ENCODE results near the gene RNF113B. TPM values are rescaled to one million over a fixed set of nuclear protein-coding genes. Genes with fewer than 3 reads are reported as not detected.

Gene RNF113B
- total and polyA plus RNA-seq, 4 experiments from 2014 or later = not detected

- Mint-ChIP-seq H3K4me1 (no peaks in the 10 kb centered on the region), H3K27ac (no peak overlapping the region), H3K36me3 (no peaks in the 10 kb centered on the region), H3K4me3 (no peak overlapping the region), H3K27me3 (peaks cover 5 to 12% of the 10 kb centered on the region in 2 donors), H3K9me3 (peaks cover 0 to 2% (median 0%) of the 10 kb centered on the region in 8 donors)
- H3K4me3 ChIP-seq (ENCODE audit: low read length in 2 of 2) = no peak overlapping the region
- H3K27me3 ChIP-seq (ENCODE audit: insufficient read depth, low read length) = no peaks in the 10 kb centered on the region
- POLR2A ChIA-PET (ENCODE audit: partially characterized antibody) = no interaction called here
- CTCF ChIA-PET (ENCODE audit: partially characterized antibody) = no interaction called here
- no peaks in the 10 kb centered on the region for H3K9me3 ChIP-seq (ENCODE audit: control insufficient read depth in 1 of 2, low read length in 2 of 2)
- intact Hi-C loops (cut with micrococcal nuclease) = no loop called here
- DNase-seq = no peak
- no peaks in the 10 kb centered on the region for H3K4me1 ChIP-seq (ENCODE audit: insufficient read depth, low read length)
- no peak overlapping the region for H3K27ac ChIP-seq (ENCODE audit: low read depth, low read length)
- H3K36me3 ChIP-seq (ENCODE audit: insufficient read depth, low read length) = no peaks in the 10 kb centered on the region
These were observed 19.5 kb downstream of the RNF113B start for GRCh38 chr13:98157609-98158008.

GRCh38 chr13:98157188-98157587, 19.9 kb downstream of the RNF113B start:
- no peak for DNase-seq
- Histone ChIP-seq H3K27me3 (ENCODE audit: insufficient read depth, low read length) (no peaks in the 10 kb centered on the region), H3K4me3 (ENCODE audit: low read length in 2 of 2) (no peak overlapping the region), H3K27ac (ENCODE audit: low read depth, low read length) (no peak overlapping the region), H3K9me3 (ENCODE audit: control insufficient read depth in 1 of 2, low read length in 2 of 2) (no peaks in the 10 kb centered on the region), H3K4me1 (ENCODE audit: insufficient read depth, low read length) (no peaks in the 10 kb centered on the region), H3K36me3 (ENCODE audit: insufficient read depth, low read length) (no peaks in the 10 kb centered on the region)
- H3K27me3 Mint-ChIP-seq = peaks cover 6 to 13% of the 10 kb centered on the region in 2 donors
- intact Hi-C loops (cut with micrococcal nuclease) = no loop called here
- CTCF ChIA-PET (ENCODE audit: partially characterized antibody) = no interaction called here
- no peaks in the 10 kb centered on the region for H3K9me3 Mint-ChIP-seq
- H3K4me3 Mint-ChIP-seq = no peak overlapping the region
- POLR2A ChIA-PET (ENCODE audit: partially characterized antibody) = no interaction called here
- H3K36me3 Mint-ChIP-seq = no peaks in the 10 kb centered on the region
- no peaks in the 10 kb centered on the region for H3K4me1 Mint-ChIP-seq
- H3K27ac Mint-ChIP-seq = no peak overlapping the region

- Histone ChIP-seq H3K27me3 (ENCODE audit: insufficient read depth, low read length) (no peaks in the 10 kb centered on the region), H3K4me1 (ENCODE audit: insufficient read depth, low read length) (no peaks in the 10 kb centered on the region), H3K27ac (ENCODE audit: low read depth, low read length) (no peak overlapping the region), H3K9me3 (ENCODE audit: control insufficient read depth in 1 of 2, low read length in 2 of 2) (no peaks in the 10 kb centered on the region), H3K36me3 (ENCODE audit: insufficient read depth, low read length) (no peaks in the 10 kb centered on the region), H3K4me3 (ENCODE audit: low read length in 2 of 2) (no peak overlapping the region)
- CTCF ChIA-PET (ENCODE audit: partially characterized antibody) = no interaction called here
- intact Hi-C loops (cut with micrococcal nuclease) = no loop called here
- no peak for DNase-seq
- Mint-ChIP-seq H3K27me3 (peaks cover 10 to 19% of the 10 kb centered on the region in 2 donors), H3K9me3 (no peaks in the 10 kb centered on the region), H3K27ac (no peak overlapping the region), H3K36me3 (no peaks in the 10 kb centered on the region), H3K4me1 (no peaks in the 10 kb centered on the region), H3K4me3 (no peak overlapping the region)
- POLR2A ChIA-PET (ENCODE audit: partially characterized antibody) = no interaction called here
These were observed 20.8 kb downstream of the RNF113B start for GRCh38 chr13:98156259-98156658.

- POLR2A ChIA-PET (ENCODE audit: partially characterized antibody) = no interaction called here
- no peak overlapping the region for H3K27ac ChIP-seq (ENCODE audit: low read depth, low read length)
- Mint-ChIP-seq H3K36me3 (no peaks in the 10 kb centered on the region), H3K27me3 (peaks cover 10 to 22% of the 10 kb centered on the region in 2 donors), H3K27ac (no peak overlapping the region), H3K9me3 (no peaks in the 10 kb centered on the region), H3K4me3 (no peak overlapping the region), H3K4me1 (no peaks in the 10 kb centered on the region)
- no peak for DNase-seq
- no peaks in the 10 kb centered on the region for H3K9me3 ChIP-seq (ENCODE audit: control insufficient read depth in 1 of 2, low read length in 2 of 2)
- no peaks in the 10 kb centered on the region for H3K4me1 ChIP-seq (ENCODE audit: insufficient read depth, low read length)
- no peaks in the 10 kb centered on the region for H3K36me3 ChIP-seq (ENCODE audit: insufficient read depth, low read length)
- CTCF ChIA-PET (ENCODE audit: partially characterized antibody) = no interaction called here
- intact Hi-C loops (cut with micrococcal nuclease) = no loop called here
- no peaks in the 10 kb centered on the region for H3K27me3 ChIP-seq (ENCODE audit: insufficient read depth, low read length)
- H3K4me3 ChIP-seq (ENCODE audit: low read length in 2 of 2) = no peak overlapping the region
These were observed 21.5 kb downstream of the RNF113B start for GRCh38 chr13:98155475-98156109.

GRCh38 chr13:98150832-98151479, 26.1 kb downstream of the RNF113B start:
- H3K4me3 ChIP-seq (ENCODE audit: low read length in 2 of 2) = no peak overlapping the region
- no peaks in the 10 kb centered on the region for H3K4me1 ChIP-seq (ENCODE audit: insufficient read depth, low read length)
- H3K27ac Mint-ChIP-seq = peak overlapping the region in 1 of 7 donors; percentile 25
- no peaks in the 10 kb centered on the region for H3K36me3 ChIP-seq (ENCODE audit: insufficient read depth, low read length)
- POLR2A ChIA-PET (ENCODE audit: partially characterized antibody) = no interaction called here
- H3K27me3 Mint-ChIP-seq = peaks cover 14 to 34% of the 10 kb centered on the region in 2 donors
- no peaks in the 10 kb centered on the region for H3K27me3 ChIP-seq (ENCODE audit: insufficient read depth, low read length)
- DNase-seq = no peak
- no peaks in the 10 kb centered on the region for H3K4me1 Mint-ChIP-seq
- H3K9me3 Mint-ChIP-seq = no peaks in the 10 kb centered on the region
- no peak overlapping the region for H3K27ac ChIP-seq (ENCODE audit: low read depth, low read length)
- H3K9me3 ChIP-seq (ENCODE audit: control insufficient read depth in 1 of 2, low read length in 2 of 2) = no peaks in the 10 kb centered on the region
- CTCF ChIA-PET (ENCODE audit: partially characterized antibody) = no interaction called here
- H3K4me3 Mint-ChIP-seq = no peak overlapping the region
- intact Hi-C loops (cut with micrococcal nuclease) = no loop called here
- H3K36me3 Mint-ChIP-seq = no peaks in the 10 kb centered on the region

- intact Hi-C loops (cut with micrococcal nuclease) = no loop called here
- Mint-ChIP-seq H3K36me3 (no peaks in the 10 kb centered on the region), H3K27me3 (peaks cover 28 to 43% of the 10 kb centered on the region in 2 donors), H3K4me3 (no peak overlapping the region), H3K4me1 (peaks cover 3 to 11% (median 6%) of the 10 kb centered on the region in 4 donors), H3K9me3 (no peaks in the 10 kb centered on the region), H3K27ac (no peak overlapping the region)
- Histone ChIP-seq H3K27ac (ENCODE audit: low read depth, low read length) (no peak overlapping the region), H3K4me1 (ENCODE audit: insufficient read depth, low read length) (no peaks in the 10 kb centered on the region), H3K27me3 (ENCODE audit: insufficient read depth, low read length) (no peaks in the 10 kb centered on the region), H3K9me3 (ENCODE audit: control insufficient read depth in 1 of 2, low read length in 2 of 2) (no peaks in the 10 kb centered on the region), H3K4me3 (ENCODE audit: low read length in 2 of 2) (no peak overlapping the region), H3K36me3 (ENCODE audit: insufficient read depth, low read length) (no peaks in the 10 kb centered on the region)
- no peak for DNase-seq
- CTCF ChIA-PET (ENCODE audit: partially characterized antibody) = no interaction called here
- POLR2A ChIA-PET (ENCODE audit: partially characterized antibody) = no interaction called here
These were observed 29.5 kb downstream of the RNF113B start for GRCh38 chr13:98147521-98147920.

- Histone ChIP-seq H3K36me3 (ENCODE audit: insufficient read depth, low read length) (no peaks in the 10 kb centered on the region), H3K27ac (ENCODE audit: low read depth, low read length) (no peak overlapping the region), H3K9me3 (ENCODE audit: control insufficient read depth in 1 of 2, low read length in 2 of 2) (no peaks in the 10 kb centered on the region), H3K4me1 (ENCODE audit: insufficient read depth, low read length) (no peaks in the 10 kb centered on the region), H3K27me3 (ENCODE audit: insufficient read depth, low read length) (peaks cover 11% of the 10 kb centered on the region), H3K4me3 (ENCODE audit: low read length in 2 of 2) (no peak overlapping the region)
- peaks cover 0 to 1% (median 0%) of the 10 kb centered on the region in 8 donors for H3K9me3 Mint-ChIP-seq
- ChIA-PET POLR2A (ENCODE audit: partially characterized antibody) (no interaction called here), CTCF (ENCODE audit: partially characterized antibody) (no interaction called here)
- no peak overlapping the region for H3K27ac Mint-ChIP-seq
- peaks cover 37 to 46% of the 10 kb centered on the region in 2 donors for H3K27me3 Mint-ChIP-seq
- H3K36me3 Mint-ChIP-seq = no peaks in the 10 kb centered on the region
- intact Hi-C loops (cut with micrococcal nuclease) = no loop called here
- H3K4me3 Mint-ChIP-seq = peak overlapping the region; percentile 14 to 62 (median 48)
- H3K4me1 Mint-ChIP-seq = peaks cover 3 to 24% (median 6%) of the 10 kb centered on the region in 4 donors
- DNase-seq = no peak
These were observed 32.2 kb downstream of the RNF113B start for GRCh38 chr13:98144801-98145350.

Data from CD4-positive, alpha-beta memory T cell (primary cell).